ENCODE measurements around the gene BEND7.
"Not testable (repeated sequence)": the region's sequence is repeated elsewhere in the genome, so short reads cannot be mapped to it uniquely, and the experiment has no call there.

The BEND7 gene

GRCh38 chr10:13542533-13542932 lies 13.7 kb upstream of the BEND7 start:
- Histone ChIP-seq H3K36me3 (ENCODE audit: control insufficient read depth, insufficient read depth, low read length) (no peaks in the 10 kb centered on the region), H3K4me3 (ENCODE audit: extremely low read depth, insufficient read depth, low read length, poor library complexity, severe bottlenecking) (no peak overlapping the region), H3K4me1 (ENCODE audit: control insufficient read depth, insufficient read depth, low read length, poor library complexity, severe bottlenecking) (no peaks in the 10 kb centered on the region), H3K27ac (ENCODE audit: low read depth, low read length, severe bottlenecking) (no peak overlapping the region), H3K9me3 (ENCODE audit: control insufficient read depth, low read length) (no peaks in the 10 kb centered on the region)
- 75 to 83% methylated on average over 1 of the region's 5 CpGs for WGBS, 2 experiments (ENCODE audit: insufficient coverage in 2 of 2)

GRCh38 chr10:13537985-13538384 lies 9.2 kb upstream of the BEND7 start:
- H3K4me1 ChIP-seq (ENCODE audit: control insufficient read depth, insufficient read depth, low read length, poor library complexity, severe bottlenecking); H3K36me3 ChIP-seq (ENCODE audit: control insufficient read depth, insufficient read depth, low read length); H3K4me3 ChIP-seq (ENCODE audit: extremely low read depth, insufficient read depth, low read length, poor library complexity, severe bottlenecking); H3K9me3 ChIP-seq (ENCODE audit: control insufficient read depth, low read length); H3K27ac ChIP-seq (ENCODE audit: low read depth, low read length, severe bottlenecking): not testable (repeated sequence)
- WGBS, 2 experiments (ENCODE audit: insufficient coverage in 2 of 2), result 77 to 84% methylated on average over 9 of the region's 9 CpGs

- Histone ChIP-seq H3K36me3 (ENCODE audit: control insufficient read depth, insufficient read depth, low read length) (no peaks in the 10 kb centered on the region), H3K4me3 (ENCODE audit: extremely low read depth, insufficient read depth, low read length, poor library complexity, severe bottlenecking) (no peak overlapping the region), H3K9me3 (ENCODE audit: control insufficient read depth, low read length) (no peaks in the 10 kb centered on the region), H3K27ac (ENCODE audit: low read depth, low read length, severe bottlenecking) (no peak overlapping the region), H3K4me1 (ENCODE audit: control insufficient read depth, insufficient read depth, low read length, poor library complexity, severe bottlenecking) (no peaks in the 10 kb centered on the region)
- 65 to 67% methylated on average over 11 of the region's 11 CpGs for WGBS, 2 experiments (ENCODE audit: insufficient coverage in 2 of 2)
These were observed 8.0 kb upstream of the BEND7 start for GRCh38 chr10:13536674-13537366.

- no peaks in the 10 kb centered on the region for H3K9me3 ChIP-seq (ENCODE audit: control insufficient read depth, low read length)
- no peak overlapping the region for H3K4me3 ChIP-seq (ENCODE audit: extremely low read depth, insufficient read depth, low read length, poor library complexity, severe bottlenecking)
- WGBS, 2 experiments (ENCODE audit: insufficient coverage in 2 of 2), result 90 to 93% methylated on average over 3 of the region's 4 CpGs
- no peaks in the 10 kb centered on the region for H3K4me1 ChIP-seq (ENCODE audit: control insufficient read depth, insufficient read depth, low read length, poor library complexity, severe bottlenecking)
- H3K27ac ChIP-seq (ENCODE audit: low read depth, low read length, severe bottlenecking), result no peak overlapping the region
- no peaks in the 10 kb centered on the region for H3K36me3 ChIP-seq (ENCODE audit: control insufficient read depth, insufficient read depth, low read length)
These were observed 6.5 kb upstream of the BEND7 start for GRCh38 chr10:13535346-13535745.

DNA sequence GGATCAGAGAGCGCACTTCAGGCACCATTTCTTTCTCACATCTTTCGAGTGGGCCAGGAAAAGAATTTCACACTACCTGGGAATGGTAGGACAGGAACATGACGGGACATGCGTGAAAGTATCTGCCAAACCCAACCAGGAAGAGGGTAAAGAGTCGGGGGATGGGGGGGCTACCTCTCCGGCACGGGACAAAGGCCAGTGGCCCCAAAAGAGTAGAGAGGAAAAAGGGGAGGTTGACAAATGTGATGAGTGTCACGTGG lies 830 bp upstream of the BEND7 start:
- no peak overlapping the region for H3K27ac ChIP-seq (ENCODE audit: low read depth, low read length, severe bottlenecking)
- 74 to 82% methylated on average over 7 to 8 of the region's 8 CpGs for WGBS, 2 experiments (ENCODE audit: insufficient coverage in 2 of 2)
- peak overlapping the region; percentile 44 for H3K4me3 ChIP-seq (ENCODE audit: extremely low read depth, insufficient read depth, low read length, poor library complexity, severe bottlenecking)
- peaks cover 8% of the 10 kb centered on the region for H3K4me1 ChIP-seq (ENCODE audit: control insufficient read depth, insufficient read depth, low read length, poor library complexity, severe bottlenecking)
- H3K36me3 ChIP-seq (ENCODE audit: control insufficient read depth, insufficient read depth, low read length), result peaks cover 6% of the 10 kb centered on the region
- H3K9me3 ChIP-seq (ENCODE audit: control insufficient read depth, low read length), result no peaks in the 10 kb centered on the region

DNA sequence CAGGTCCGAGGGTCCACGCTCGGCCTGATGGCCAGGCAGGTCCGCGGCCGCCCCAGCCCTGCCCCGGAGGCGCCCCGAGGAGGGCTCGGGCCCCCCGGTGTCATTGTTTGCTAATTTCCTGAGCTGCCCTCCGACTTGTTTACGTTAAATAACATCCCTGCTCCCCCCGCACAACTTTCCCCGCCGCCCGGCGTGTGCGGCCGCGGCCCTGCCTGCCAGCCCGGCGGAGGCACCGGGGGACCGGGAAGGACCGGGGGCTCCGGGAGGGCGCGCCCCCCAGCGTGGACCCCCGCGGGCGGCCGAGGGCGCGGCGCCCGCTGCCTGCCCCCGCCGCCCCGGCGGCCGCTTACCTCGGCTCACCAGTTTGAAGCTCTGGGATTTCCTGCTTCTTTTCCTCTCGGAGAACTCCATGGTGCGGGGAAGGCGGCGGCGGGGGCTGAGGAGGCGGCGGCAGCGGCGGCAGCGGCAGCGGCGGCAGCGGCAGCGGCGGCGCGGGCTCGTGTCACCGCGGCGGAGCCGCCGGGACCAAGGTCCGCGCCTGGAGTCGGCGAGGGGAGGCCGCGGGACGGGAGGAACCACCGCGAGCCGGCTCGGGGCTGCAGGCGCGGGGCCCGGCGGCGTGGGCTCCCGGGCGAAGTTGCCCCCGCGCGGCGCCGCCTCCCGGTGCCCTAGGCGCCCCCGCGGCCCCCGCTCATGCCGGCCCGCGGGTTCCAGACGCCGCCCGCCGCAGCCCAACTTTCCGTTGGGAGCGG lies 515 bp downstream of the BEND7 start:
- WGBS, 2 experiments (ENCODE audit: insufficient coverage in 2 of 2), result 0% methylated on average over 46 to 65 of the region's 104 CpGs
- Histone ChIP-seq H3K36me3 (ENCODE audit: control insufficient read depth, insufficient read depth, low read length) (peaks cover 6% of the 10 kb centered on the region), H3K4me1 (ENCODE audit: control insufficient read depth, insufficient read depth, low read length, poor library complexity, severe bottlenecking) (peaks cover 8% of the 10 kb centered on the region), H3K27ac (ENCODE audit: low read depth, low read length, severe bottlenecking) (peak overlapping the region; percentile 62), H3K9me3 (ENCODE audit: control insufficient read depth, low read length) (no peaks in the 10 kb centered on the region), H3K4me3 (ENCODE audit: extremely low read depth, insufficient read depth, low read length, poor library complexity, severe bottlenecking) (peak overlapping the region; percentile 56)

DNA sequence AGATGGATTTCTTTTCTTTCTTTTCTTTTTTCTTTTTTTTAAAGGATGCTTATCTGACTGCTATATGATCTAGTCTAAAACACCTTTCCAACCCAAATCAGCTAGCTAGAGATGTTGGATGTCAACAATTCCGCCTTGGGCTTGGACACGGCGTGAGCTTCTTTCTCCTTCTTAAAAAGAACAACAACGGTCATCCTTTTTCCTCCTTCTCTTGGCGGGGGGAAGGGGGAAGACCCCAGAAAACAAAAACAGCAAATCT lies 1.0 kb downstream of the BEND7 start:
- H3K36me3 ChIP-seq (ENCODE audit: control insufficient read depth, insufficient read depth, low read length), result peaks cover 6% of the 10 kb centered on the region
- peak overlapping the region; percentile 62 for H3K27ac ChIP-seq (ENCODE audit: low read depth, low read length, severe bottlenecking)
- peaks cover 8% of the 10 kb centered on the region for H3K4me1 ChIP-seq (ENCODE audit: control insufficient read depth, insufficient read depth, low read length, poor library complexity, severe bottlenecking)
- H3K9me3 ChIP-seq (ENCODE audit: control insufficient read depth, low read length), result no peaks in the 10 kb centered on the region
- 0 to 14% methylated on average over 1 of the region's 5 CpGs for WGBS, 2 experiments (ENCODE audit: insufficient coverage in 2 of 2)
- peak overlapping the region; percentile 56 for H3K4me3 ChIP-seq (ENCODE audit: extremely low read depth, insufficient read depth, low read length, poor library complexity, severe bottlenecking)

DNA sequence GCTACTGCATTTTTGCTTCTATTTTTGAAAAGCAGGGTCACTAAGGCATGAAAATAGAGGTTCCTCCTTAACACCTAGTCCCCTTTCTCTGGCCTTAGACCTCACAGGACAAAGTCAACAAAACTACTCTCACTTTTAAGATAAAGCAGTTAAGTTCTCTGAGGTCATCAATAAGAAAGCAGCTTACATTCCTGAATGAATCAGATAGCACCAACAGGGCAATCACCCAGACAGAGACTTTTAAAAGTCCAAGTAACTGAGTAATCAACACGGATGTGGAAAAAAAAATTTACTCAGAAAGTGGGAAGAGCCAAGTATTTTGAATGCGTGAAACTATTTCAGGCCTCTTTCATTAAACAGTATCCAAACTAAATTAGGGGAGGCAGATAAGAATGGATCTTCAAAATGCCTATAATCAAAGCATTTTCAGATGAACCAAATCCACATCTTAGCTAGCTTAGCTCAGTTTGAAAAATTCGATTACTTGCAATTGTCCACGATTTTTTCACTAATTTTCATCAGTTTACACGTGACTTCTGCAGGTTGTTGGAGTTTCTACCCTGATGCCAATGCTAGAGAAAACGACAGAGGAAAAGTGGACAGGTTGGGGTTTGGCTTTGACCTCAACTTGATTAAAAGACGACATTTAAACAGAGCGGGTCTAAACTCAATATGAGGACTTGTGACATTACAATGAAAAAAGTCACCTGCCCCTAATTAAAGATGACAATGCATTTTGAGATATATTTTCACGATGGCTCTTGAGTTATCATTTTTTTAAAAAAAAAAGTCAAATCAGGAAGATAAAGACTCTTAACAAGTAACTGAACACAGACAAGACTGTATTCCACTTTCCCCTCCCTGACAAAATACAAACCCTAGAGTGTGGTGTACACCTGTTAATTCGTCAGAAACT lies 1.6 kb downstream of the BEND7 start:
- H3K36me3 ChIP-seq (ENCODE audit: control insufficient read depth, insufficient read depth, low read length), result peaks cover 6% of the 10 kb centered on the region
- H3K4me3 ChIP-seq (ENCODE audit: extremely low read depth, insufficient read depth, low read length, poor library complexity, severe bottlenecking), result peak overlapping the region; percentile 56
- H3K27ac ChIP-seq (ENCODE audit: low read depth, low read length, severe bottlenecking), result peak overlapping the region; percentile 65
- 33 to 34% methylated on average over 2 to 8 of the region's 10 CpGs for WGBS, 2 experiments (ENCODE audit: insufficient coverage in 2 of 2)
- no peaks in the 10 kb centered on the region for H3K9me3 ChIP-seq (ENCODE audit: control insufficient read depth, low read length)
- peaks cover 8% of the 10 kb centered on the region for H3K4me1 ChIP-seq (ENCODE audit: control insufficient read depth, insufficient read depth, low read length, poor library complexity, severe bottlenecking)

DNA sequence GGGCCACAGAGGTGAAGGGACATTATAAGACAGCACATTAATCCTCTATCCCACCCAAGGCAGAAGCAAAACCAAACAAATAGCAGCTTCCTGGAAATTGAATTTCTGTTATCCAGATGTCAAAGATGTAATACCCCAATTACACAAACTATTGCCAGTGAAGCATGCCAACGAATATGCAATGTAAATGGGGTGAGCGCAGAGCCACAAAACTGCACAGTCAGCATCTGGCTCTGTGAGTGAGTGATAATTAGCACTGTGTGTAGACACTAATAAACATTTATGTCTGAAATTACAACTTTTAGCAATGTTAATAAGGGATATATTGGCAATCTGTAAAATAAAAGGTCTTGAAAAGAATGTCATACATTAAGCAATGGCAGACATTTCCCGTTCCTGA lies 3.2 kb downstream of the BEND7 start:
- 100% methylated on average over 1 to 2 of the region's 3 CpGs for WGBS, 2 experiments (ENCODE audit: insufficient coverage in 2 of 2)
- H3K4me1 ChIP-seq (ENCODE audit: control insufficient read depth, insufficient read depth, low read length, poor library complexity, severe bottlenecking), result peaks cover 8% of the 10 kb centered on the region
- peaks cover 12% of the 10 kb centered on the region for H3K36me3 ChIP-seq (ENCODE audit: control insufficient read depth, insufficient read depth, low read length)
- no peak overlapping the region for H3K27ac ChIP-seq (ENCODE audit: low read depth, low read length, severe bottlenecking)
- no peak overlapping the region for H3K4me3 ChIP-seq (ENCODE audit: extremely low read depth, insufficient read depth, low read length, poor library complexity, severe bottlenecking)
- no peaks in the 10 kb centered on the region for H3K9me3 ChIP-seq (ENCODE audit: control insufficient read depth, low read length)

GRCh38 chr10:13521026-13521425 lies 7.8 kb downstream of the BEND7 start:
- Histone ChIP-seq H3K9me3 (ENCODE audit: control insufficient read depth, low read length) (no peaks in the 10 kb centered on the region), H3K36me3 (ENCODE audit: control insufficient read depth, insufficient read depth, low read length) (peaks cover 12% of the 10 kb centered on the region), H3K4me3 (ENCODE audit: extremely low read depth, insufficient read depth, low read length, poor library complexity, severe bottlenecking) (no peak overlapping the region), H3K27ac (ENCODE audit: low read depth, low read length, severe bottlenecking) (no peak overlapping the region), H3K4me1 (ENCODE audit: control insufficient read depth, insufficient read depth, low read length, poor library complexity, severe bottlenecking) (no peaks in the 10 kb centered on the region)
- 83 to 84% methylated on average over 7 of the region's 7 CpGs for WGBS, 2 experiments (ENCODE audit: insufficient coverage in 2 of 2)

DNA sequence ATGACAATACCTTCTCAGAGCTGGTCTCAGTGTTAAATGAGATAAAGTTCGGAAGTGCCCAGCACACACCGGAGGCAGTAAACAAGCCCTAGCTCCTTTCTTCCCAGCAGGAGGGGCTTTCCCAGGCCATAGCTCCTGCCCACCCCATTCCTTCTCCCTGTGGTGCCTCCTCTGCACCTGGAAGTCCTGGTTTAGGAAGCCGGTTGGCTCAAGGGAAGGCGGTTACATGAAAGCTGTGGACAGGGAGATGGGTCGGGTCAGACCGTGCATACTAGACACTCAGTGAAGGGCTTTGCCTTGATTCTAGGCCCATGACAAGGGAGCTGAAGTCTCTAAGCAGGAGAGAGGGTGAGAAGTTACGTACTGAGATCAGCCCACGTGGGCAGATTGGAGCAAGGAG lies 8.6 kb downstream of the BEND7 start:
- H3K4me1 ChIP-seq (ENCODE audit: control insufficient read depth, insufficient read depth, low read length, poor library complexity, severe bottlenecking), result no peaks in the 10 kb centered on the region
- peaks cover 7% of the 10 kb centered on the region for H3K36me3 ChIP-seq (ENCODE audit: control insufficient read depth, insufficient read depth, low read length)
- no peak overlapping the region for H3K27ac ChIP-seq (ENCODE audit: low read depth, low read length, severe bottlenecking)
- H3K4me3 ChIP-seq (ENCODE audit: extremely low read depth, insufficient read depth, low read length, poor library complexity, severe bottlenecking), result no peak overlapping the region
- H3K9me3 ChIP-seq (ENCODE audit: control insufficient read depth, low read length), result no peaks in the 10 kb centered on the region
- 86 to 100% methylated on average over 6 to 8 of the region's 8 CpGs for WGBS, 2 experiments (ENCODE audit: insufficient coverage in 2 of 2)

Measured in mesodermal cell (in vitro differentiated cells).